ENCODE measurements around the gene ZNF740.

The ZNF740 gene

GRCh38 chr12:53208435-53208834, 27.9 kb downstream of the ZNF740 start:
- H3K27me3 ChIP-seq (ENCODE audit: insufficient read depth, low read length, poor library complexity) = no peaks in the 10 kb centered on the region
- H3K4me1 ChIP-seq (ENCODE audit: control insufficient read depth, low read depth, low read length) = peaks cover 2% of the 10 kb centered on the region
- peak; percentile 12 for DNase-seq
- H3K4ac ChIP-seq (ENCODE audit: low read depth, low read length) = no peak overlapping the region
- no peak overlapping the region for H4K8ac ChIP-seq (ENCODE audit: low read depth, low read length)
- WGBS (ENCODE audit: extremely low coverage, insufficient coverage, low lambda C conversion rate) = no CpG with 5 or more reads among the region's 2 CpGs
- H3K36me3 ChIP-seq (ENCODE audit: control insufficient read depth, insufficient read depth, low read length) = peaks cover 8% of the 10 kb centered on the region
- H2BK15ac ChIP-seq (replicated peaks; ENCODE audit: low read depth) = no peak overlapping the region
- H2AK5ac ChIP-seq (ENCODE audit: low read length) = no peak overlapping the region
- no peaks in the 10 kb centered on the region for H3K79me2 ChIP-seq (ENCODE audit: control insufficient read depth, insufficient read depth, low read length)
- H3K56ac ChIP-seq (ENCODE audit: low read length) = peak overlapping the region; percentile 8
- no peak overlapping the region for H3K27ac ChIP-seq (ENCODE audit: low read depth, low read length)
- H3K4me2 ChIP-seq (ENCODE audit: low read length) = no peak overlapping the region
- H3K23ac ChIP-seq (ENCODE audit: low read length) = no peak overlapping the region
- no peak overlapping the region for H3K18ac ChIP-seq (ENCODE audit: low read length)
- H2BK5ac ChIP-seq (ENCODE audit: low read length) = no peak overlapping the region
- no peak overlapping the region for H3K4me3 ChIP-seq (ENCODE audit: low read length)
- H4K5ac ChIP-seq (ENCODE audit: low read length) = no peak overlapping the region
- H3K79me1 ChIP-seq (ENCODE audit: low read length) = peaks cover 2% of the 10 kb centered on the region
- H2BK120ac ChIP-seq (ENCODE audit: low read depth, low read length) = no peak overlapping the region
- no peak overlapping the region for H3K9ac ChIP-seq (ENCODE audit: low read length)

GRCh38 chr12:53208877-53209463, 28.4 kb downstream of the ZNF740 start:
- H3K18ac ChIP-seq (ENCODE audit: low read length) = no peak overlapping the region
- no peaks in the 10 kb centered on the region for H3K79me2 ChIP-seq (ENCODE audit: control insufficient read depth, insufficient read depth, low read length)
- H3K9ac ChIP-seq (ENCODE audit: low read length) = no peak overlapping the region
- H2BK15ac ChIP-seq (replicated peaks; ENCODE audit: low read depth) = no peak overlapping the region
- peaks cover 6% of the 10 kb centered on the region for H3K4me1 ChIP-seq (ENCODE audit: control insufficient read depth, low read depth, low read length)
- no CpG with 5 or more reads among the region's 7 CpGs for WGBS (ENCODE audit: extremely low coverage, insufficient coverage, low lambda C conversion rate)
- no peak overlapping the region for H3K27ac ChIP-seq (ENCODE audit: low read depth, low read length)
- H4K5ac ChIP-seq (ENCODE audit: low read length) = no peak overlapping the region
- H2BK120ac ChIP-seq (ENCODE audit: low read depth, low read length) = no peak overlapping the region
- peaks cover 10% of the 10 kb centered on the region for H3K36me3 ChIP-seq (ENCODE audit: control insufficient read depth, insufficient read depth, low read length)
- no peak overlapping the region for H3K4me3 ChIP-seq (ENCODE audit: low read length)
- no peak overlapping the region for H2BK5ac ChIP-seq (ENCODE audit: low read length)
- peaks cover 2% of the 10 kb centered on the region for H3K79me1 ChIP-seq (ENCODE audit: low read length)
- H3K4ac ChIP-seq (ENCODE audit: low read depth, low read length) = no peak overlapping the region
- no peak overlapping the region for H4K8ac ChIP-seq (ENCODE audit: low read depth, low read length)
- no peaks in the 10 kb centered on the region for H3K27me3 ChIP-seq (ENCODE audit: insufficient read depth, low read length, poor library complexity)
- H3K4me2 ChIP-seq (ENCODE audit: low read length) = no peak overlapping the region
- no peak overlapping the region for H3K23ac ChIP-seq (ENCODE audit: low read length)
- H3K56ac ChIP-seq (ENCODE audit: low read length) = no peak overlapping the region
- H2AK5ac ChIP-seq (ENCODE audit: low read length) = no peak overlapping the region
- DNase-seq = no peak

GRCh38 chr12:53210843-53211242, 30.3 kb downstream of the ZNF740 start:
- no peak for DNase-seq
- Histone ChIP-seq H3K23ac (ENCODE audit: low read length) (no peak overlapping the region), H2AK5ac (ENCODE audit: low read length) (no peak overlapping the region), H3K18ac (ENCODE audit: low read length) (no peak overlapping the region), H3K9ac (ENCODE audit: low read length) (no peak overlapping the region), H4K8ac (ENCODE audit: low read depth, low read length) (no peak overlapping the region), H4K5ac (ENCODE audit: low read length) (no peak overlapping the region), H3K4me1 (ENCODE audit: control insufficient read depth, low read depth, low read length) (peaks cover 22% of the 10 kb centered on the region), H3K27ac (ENCODE audit: low read depth, low read length) (no peak overlapping the region), H3K79me2 (ENCODE audit: control insufficient read depth, insufficient read depth, low read length) (no peaks in the 10 kb centered on the region), H3K79me1 (ENCODE audit: low read length) (peaks cover 7% of the 10 kb centered on the region), H2BK15ac (replicated peaks; ENCODE audit: low read depth) (no peak overlapping the region), H3K4ac (ENCODE audit: low read depth, low read length) (no peak overlapping the region), H3K4me3 (ENCODE audit: low read length) (no peak overlapping the region), H3K27me3 (ENCODE audit: insufficient read depth, low read length, poor library complexity) (no peaks in the 10 kb centered on the region), H3K4me2 (ENCODE audit: low read length) (no peak overlapping the region), H3K56ac (ENCODE audit: low read length) (no peak overlapping the region), H2BK120ac (ENCODE audit: low read depth, low read length) (no peak overlapping the region), H2BK5ac (ENCODE audit: low read length) (no peak overlapping the region), H3K36me3 (ENCODE audit: control insufficient read depth, insufficient read depth, low read length) (peaks cover 10% of the 10 kb centered on the region)
- WGBS (ENCODE audit: extremely low coverage, insufficient coverage, low lambda C conversion rate) = no CpG with 5 or more reads among the region's 4 CpGs

GRCh38 chr12:53211476-53212381, 31.2 kb downstream of the ZNF740 start:
- peak; percentile 62 for DNase-seq
- Histone ChIP-seq H3K18ac (ENCODE audit: low read length) (no peak overlapping the region), H3K4ac (ENCODE audit: low read depth, low read length) (no peak overlapping the region), H3K4me2 (ENCODE audit: low read length) (no peak overlapping the region), H3K36me3 (ENCODE audit: control insufficient read depth, insufficient read depth, low read length) (peaks cover 10% of the 10 kb centered on the region), H3K23ac (ENCODE audit: low read length) (no peak overlapping the region), H3K56ac (ENCODE audit: low read length) (no peak overlapping the region), H2BK120ac (ENCODE audit: low read depth, low read length) (no peak overlapping the region), H2BK5ac (ENCODE audit: low read length) (no peak overlapping the region), H2BK15ac (replicated peaks; ENCODE audit: low read depth) (no peak overlapping the region), H3K9ac (ENCODE audit: low read length) (no peak overlapping the region), H3K79me2 (ENCODE audit: control insufficient read depth, insufficient read depth, low read length) (no peaks in the 10 kb centered on the region), H4K5ac (ENCODE audit: low read length) (no peak overlapping the region), H3K27me3 (ENCODE audit: insufficient read depth, low read length, poor library complexity) (no peaks in the 10 kb centered on the region), H4K8ac (ENCODE audit: low read depth, low read length) (no peak overlapping the region), H3K79me1 (ENCODE audit: low read length) (peaks cover 7% of the 10 kb centered on the region), H3K27ac (ENCODE audit: low read depth, low read length) (no peak overlapping the region), H2AK5ac (ENCODE audit: low read length) (no peak overlapping the region), H3K4me1 (ENCODE audit: control insufficient read depth, low read depth, low read length) (peaks cover 31% of the 10 kb centered on the region), H3K4me3 (ENCODE audit: low read length) (no peak overlapping the region)
- no CpG with 5 or more reads among the region's 13 CpGs for WGBS (ENCODE audit: extremely low coverage, insufficient coverage, low lambda C conversion rate)

- H2BK15ac ChIP-seq (replicated peaks; ENCODE audit: low read depth) = no peak overlapping the region
- H3K27me3 ChIP-seq (ENCODE audit: insufficient read depth, low read length, poor library complexity) = no peaks in the 10 kb centered on the region
- H3K4ac ChIP-seq (ENCODE audit: low read depth, low read length) = no peak overlapping the region
- no peak overlapping the region for H2BK120ac ChIP-seq (ENCODE audit: low read depth, low read length)
- H3K4me2 ChIP-seq (ENCODE audit: low read length) = no peak overlapping the region
- H3K27ac ChIP-seq (ENCODE audit: low read depth, low read length) = no peak overlapping the region
- no peak overlapping the region for H2BK5ac ChIP-seq (ENCODE audit: low read length)
- peaks cover 11% of the 10 kb centered on the region for H3K79me1 ChIP-seq (ENCODE audit: low read length)
- no peak overlapping the region for H3K18ac ChIP-seq (ENCODE audit: low read length)
- H3K36me3 ChIP-seq (ENCODE audit: control insufficient read depth, insufficient read depth, low read length) = peaks cover 10% of the 10 kb centered on the region
- H3K9ac ChIP-seq (ENCODE audit: low read length) = no peak overlapping the region
- no peak overlapping the region for H3K56ac ChIP-seq (ENCODE audit: low read length)
- H4K8ac ChIP-seq (ENCODE audit: low read depth, low read length) = no peak overlapping the region
- no peak for DNase-seq
- H4K5ac ChIP-seq (ENCODE audit: low read length) = no peak overlapping the region
- H3K79me2 ChIP-seq (ENCODE audit: control insufficient read depth, insufficient read depth, low read length) = peaks cover 7% of the 10 kb centered on the region
- no CpG with 5 or more reads among the region's 12 CpGs for WGBS (ENCODE audit: extremely low coverage, insufficient coverage, low lambda C conversion rate)
- H3K4me3 ChIP-seq (ENCODE audit: low read length) = no peak overlapping the region
- peaks cover 42% of the 10 kb centered on the region for H3K4me1 ChIP-seq (ENCODE audit: control insufficient read depth, low read depth, low read length)
- H3K23ac ChIP-seq (ENCODE audit: low read length) = no peak overlapping the region
- H2AK5ac ChIP-seq (ENCODE audit: low read length) = no peak overlapping the region
Observed at GRCh38 chr12:53212931-53213330, 32.4 kb downstream of the ZNF740 start.

Data from mesendoderm (in vitro differentiated cells).